Measurements from ENCODE around the gene KLHL24. TPM values are rescaled to one million over a fixed set of nuclear protein-coding genes. Genes with fewer than 3 reads are reported as not detected.
A peak's percentile ranks its signal among the peaks of the same experiment; 100 is the strongest.

KLHL24 gene
- total RNA-seq, 1 experiment from 2014 or later: 17.7 TPM

- no peak overlapping the region for H3K9ac ChIP-seq (ENCODE audit: extremely low read depth, insufficient read length, low read length)
- H2BK5ac ChIP-seq (ENCODE audit: insufficient read length, low read length): no peak overlapping the region
- Mint-ChIP-seq H3K27ac (peak overlapping the region in 1 of 3 experiments; percentile 70; a peak in 2 of 7 replicates), H3K36me3 (ENCODE audit: insufficient read depth in 1 of 3, low read depth in 3 of 3) (peaks cover 1 to 3% (median 3%) of the 10 kb centered on the region in 3 experiments; a peak in 1 of 7 replicates), H3K9me3 (peaks cover 3 to 8% of the 10 kb centered on the region in 2 experiments; a peak in 4 of 5 replicates), H3K27me3 (ENCODE audit: low read depth) (peaks cover 2% of the 10 kb centered on the region), H3K4me1 (peaks cover 19 to 31% of the 10 kb centered on the region in 2 experiments), H3K4me3 (peak overlapping the region in 1 of 2 experiments; percentile 41; a peak in 1 of 5 replicates)
- H3K27ac ChIP-seq (ENCODE audit: insufficient read length, low read depth, low read length): no peak overlapping the region
- peak overlapping the region; percentile 38 for H3K4me2 ChIP-seq (ENCODE audit: insufficient read depth, insufficient read length, low read length)
- no peak overlapping the region for H4K8ac ChIP-seq (replicated peaks; ENCODE audit: insufficient read length, low read depth, low read length)
- H3K79me1 ChIP-seq (ENCODE audit: insufficient read depth, low read depth, low read length, poor library complexity, severe bottlenecking): no peaks in the 10 kb centered on the region
- H3K9me3 ChIP-seq (ENCODE audit: control insufficient read depth, low read depth, low read length): no peaks in the 10 kb centered on the region
- no peaks in the 10 kb centered on the region for H3K27me3 ChIP-seq (ENCODE audit: insufficient read depth, low read length)
- no peak overlapping the region for H3K14ac ChIP-seq (ENCODE audit: insufficient read depth, low read length)
- no peak overlapping the region for H4K91ac ChIP-seq (ENCODE audit: insufficient read length, low read depth, low read length)
- no peaks in the 10 kb centered on the region for H4K20me1 ChIP-seq (ENCODE audit: control insufficient read depth, insufficient read depth, insufficient read length)
- H3K79me2 ChIP-seq (ENCODE audit: insufficient read depth, low read length): no peaks in the 10 kb centered on the region
- DNase-seq: no peak
- H2BK12ac ChIP-seq (ENCODE audit: insufficient read length, low read depth, low read length): no peak overlapping the region
- H2BK20ac ChIP-seq (ENCODE audit: low read depth, low read length, poor library complexity, severe bottlenecking): no peak overlapping the region
- WGBS (ENCODE audit: extremely low coverage, insufficient read length, low lambda C conversion rate): 100% methylated on average over 1 of the region's 6 CpGs
- TF ChIP-seq CTCF (conservative IDR thresholded peaks at IDR 0.05): peak; percentile 61
- H2AFZ ChIP-seq (ENCODE audit: low read length): no peak overlapping the region
- H3T11ph ChIP-seq (ENCODE audit: low read length): no peak overlapping the region
- H3K18ac ChIP-seq (ENCODE audit: insufficient read length, low read depth, low read length): no peak overlapping the region
- H2AK5ac ChIP-seq (ENCODE audit: insufficient read length, low read length): no peak overlapping the region
- H3K23ac ChIP-seq (ENCODE audit: insufficient read length, low read depth, low read length): no peak overlapping the region
- no peak overlapping the region for H3K56ac ChIP-seq (ENCODE audit: insufficient read length, low read depth, low read length)
- H3K23me2 ChIP-seq (ENCODE audit: insufficient read length, low read depth, low read length, poor library complexity, severe bottlenecking): no peaks in the 10 kb centered on the region
- no peak overlapping the region for H2BK120ac ChIP-seq (ENCODE audit: low read depth, low read length, poor library complexity, severe bottlenecking)
- peaks cover 5% of the 10 kb centered on the region; the same call in 1 of the 2 replicates for H3K4me1 ChIP-seq (ENCODE audit: insufficient read depth, low read length)
- H2BK15ac ChIP-seq (ENCODE audit: low read depth, low read length): no peak overlapping the region
- H3K4ac ChIP-seq (ENCODE audit: low read depth, low read length): no peak overlapping the region
- no peak overlapping the region for H4K5ac ChIP-seq (ENCODE audit: insufficient read length, low read depth, low read length)
Measured at GRCh38 chr3:183591881-183592521, 43.4 kb upstream of the KLHL24 start.

Measured in H9 (cell line).